H9 (cell line): ENCODE data around the gene DPY30. TPM values are rescaled to one million over a fixed set of nuclear protein-coding genes. Genes with fewer than 3 reads are reported as not detected.

ENCODE experiments used
- DNase-seq: peaks from one replicate; pipeline ENCODE4 v3.0.0-alpha.2; 2017
- H2AFZ ChIP-seq: one replicate; pipeline ENCODE4 v1.6.1; 2013; ENCODE audit warnings: mild to moderate bottlenecking, low read length, control low read depth, moderate library complexity
- H2AK5ac ChIP-seq: 2 replicates; pipeline ENCODE4 v1.6.1; 2013; ENCODE audit warnings: low read length, control low read depth, mixed read lengths; ENCODE audit not compliant: insufficient read length
- H2BK120ac ChIP-seq: one replicate; pipeline ENCODE4 v1.6.1; 2013; ENCODE audit warnings: low read depth, mild to moderate bottlenecking, low read length, control low read depth, inconsistent platforms; ENCODE audit not compliant: poor library complexity, severe bottlenecking
- H2BK12ac ChIP-seq: 2 replicates; pipeline ENCODE4 v1.6.1; 2013; ENCODE audit warnings: low read length, control low read depth, mixed read lengths, low read depth; ENCODE audit not compliant: insufficient read length
- H2BK15ac ChIP-seq: 2 replicates; pipeline ENCODE4 v1.6.1; 2013; ENCODE audit warnings: low read depth, low read length, control low read depth
- H2BK20ac ChIP-seq: one replicate; pipeline ENCODE4 v1.6.1; 2013; ENCODE audit warnings: low read depth, mild to moderate bottlenecking, low read length, control low read depth, inconsistent platforms; ENCODE audit not compliant: poor library complexity, severe bottlenecking
- H2BK5ac ChIP-seq: 2 replicates; pipeline ENCODE4 v1.6.1; 2013; ENCODE audit warnings: low read length, control low read depth, mixed read lengths; ENCODE audit not compliant: insufficient read length
- H3K14ac ChIP-seq: 2 replicates; pipeline ENCODE4 v1.6.1; 2013; ENCODE audit warnings: low read length, control low read depth; ENCODE audit not compliant: insufficient read depth
- H3K18ac ChIP-seq: 2 replicates; pipeline ENCODE4 v1.6.1; 2013; ENCODE audit warnings: low read depth, mild to moderate bottlenecking, mixed read lengths, low read length, control low read depth; ENCODE audit not compliant: insufficient read length
- H3K23ac ChIP-seq: 2 replicates; pipeline ENCODE4 v1.6.1; 2013; ENCODE audit warnings: low read length, control low read depth, mixed read lengths, low read depth; ENCODE audit not compliant: insufficient read length
- H3K23me2 ChIP-seq: 2 replicates; pipeline ENCODE4 v1.6.1; 2013; ENCODE audit warnings: low read depth, mild to moderate bottlenecking, mixed read lengths, low read length, control low read depth; ENCODE audit not compliant: insufficient read length, poor library complexity, severe bottlenecking
- H3K27ac ChIP-seq: 2 replicates; pipeline ENCODE4 v1.5.1; 2013; ENCODE audit warnings: low read length, control low read depth, mixed read lengths, low read depth; ENCODE audit not compliant: insufficient read length
- H3K27me3 ChIP-seq: 2 replicates; pipeline ENCODE4 v1.6.1; 2013; ENCODE audit warnings: low read length, control low read depth, inconsistent platforms; ENCODE audit not compliant: insufficient read depth
- H3K4ac ChIP-seq: 2 replicates; pipeline ENCODE4 v1.6.1; 2013; ENCODE audit warnings: low read depth, mild to moderate bottlenecking, control low read depth, inconsistent platforms, low read length, moderate library complexity
- H3K4me1 ChIP-seq: 2 replicates; pipeline ENCODE4 v1.6.1; 2013; ENCODE audit warnings: low read length, control low read depth, inconsistent platforms; ENCODE audit not compliant: insufficient read depth
- H3K4me2 ChIP-seq: 2 replicates; pipeline ENCODE4 v1.6.1; 2013; ENCODE audit warnings: low read length, control low read depth, mixed read lengths; ENCODE audit not compliant: insufficient read length, insufficient read depth
- H3K56ac ChIP-seq: 2 replicates; pipeline ENCODE4 v1.6.1; 2013; ENCODE audit warnings: low read depth, mild to moderate bottlenecking, mixed read lengths, low read length, control low read depth; ENCODE audit not compliant: insufficient read length
- H3K79me1 ChIP-seq: 2 replicates; pipeline ENCODE4 v1.6.1; 2013; ENCODE audit warnings: low read depth, mild to moderate bottlenecking, moderate library complexity, low read length, control low read depth, inconsistent platforms; ENCODE audit not compliant: insufficient read depth, poor library complexity, severe bottlenecking
- H3K79me2 ChIP-seq: 2 replicates; pipeline ENCODE4 v1.6.1; 2013; ENCODE audit warnings: low read length, control low read depth, inconsistent platforms; ENCODE audit not compliant: insufficient read depth
- H3K9ac ChIP-seq: 2 replicates; pipeline ENCODE4 v1.6.1; 2013; ENCODE audit warnings: low read length, control low read depth, mixed read lengths; ENCODE audit not compliant: insufficient read length; ENCODE audit errors: extremely low read depth
- H3K9me3 ChIP-seq: one replicate; pipeline ENCODE4 v1.6.1; 2013; ENCODE audit warnings: low read depth, low read length, inconsistent platforms; ENCODE audit not compliant: control insufficient read depth
- H3T11ph ChIP-seq: one replicate; pipeline ENCODE4 v1.6.1; 2013; ENCODE audit warnings: mild to moderate bottlenecking, low read length, control low read depth, inconsistent platforms
- H4K20me1 ChIP-seq: one replicate; pipeline ENCODE4 v1.6.1; 2013; ENCODE audit not compliant: control insufficient read depth, insufficient read length, insufficient read depth
- H4K5ac ChIP-seq: 2 replicates; pipeline ENCODE4 v1.6.1; 2013; ENCODE audit warnings: low read depth, mild to moderate bottlenecking, mixed read lengths, low read length, control low read depth; ENCODE audit not compliant: insufficient read length
- H4K8ac ChIP-seq: replicated peaks from 2 replicates; pipeline ENCODE4 v1.6.1; 2013; ENCODE audit warnings: low read length, control low read depth, mixed read lengths, low read depth; ENCODE audit not compliant: insufficient read length
- H4K91ac ChIP-seq: 2 replicates; pipeline ENCODE4 v1.6.1; 2013; ENCODE audit warnings: low read depth, mild to moderate bottlenecking, moderate library complexity, mixed read lengths, low read length, control low read depth; ENCODE audit not compliant: insufficient read length
- H3K27ac Mint-ChIP-seq, 3 experiments: 2 replicates in 2 of 3; 3 replicates in 1 of 3; pipeline ENCODE4 v1.8.0; 2020 to 2021; ENCODE audit warnings: mixed read lengths in 3 of 3, mild to moderate bottlenecking in 1 of 3, moderate library complexity in 1 of 3
- H3K27me3 Mint-ChIP-seq: 2 replicates; pipeline ENCODE4 v1.8.0; 2021; ENCODE audit warnings: low read depth, mild to moderate bottlenecking, moderate library complexity, mixed read lengths
- H3K36me3 Mint-ChIP-seq, 3 experiments: 2 replicates in 2 of 3; 3 replicates in 1 of 3; pipeline ENCODE4 v1.8.0; 2020 to 2021; ENCODE audit warnings: low read depth in 3 of 3, mixed read lengths in 3 of 3; ENCODE audit not compliant: insufficient read depth in 1 of 3
- H3K4me1 Mint-ChIP-seq, 2 experiments: 2 replicates each; pipeline ENCODE4 v1.8.0; 2020; ENCODE audit warnings: mixed read lengths in 2 of 2
- H3K4me3 Mint-ChIP-seq, 2 experiments: 2 replicates in 1 of 2; 3 replicates in 1 of 2; pipeline ENCODE4 v1.8.0; 2020 to 2021; ENCODE audit warnings: mild to moderate bottlenecking in 2 of 2, mixed read lengths in 2 of 2, moderate library complexity in 1 of 2
- H3K9me3 Mint-ChIP-seq, 2 experiments: 2 replicates in 1 of 2; 3 replicates in 1 of 2; pipeline ENCODE4 v1.8.0; 2020; ENCODE audit warnings: mild to moderate bottlenecking in 2 of 2, mixed read lengths in 2 of 2, moderate library complexity in 1 of 2
- WGBS: extraction: QIAGEN DNeasy Blood & Tissue Kit; methylation state at CpG from one replicate; pipeline ENCODE4 v1.1.7; 2013; ENCODE audit warnings: missing lambda C conversion rate, low lambda C conversion rate, mixed read lengths; ENCODE audit not compliant: insufficient read length; ENCODE audit errors: extremely low coverage; 5-methylcytosine and 5-hydroxymethylcytosine counted together
- total RNA-seq: library from RNA; stranded (reverse); gene quantifications from 2 replicates; pipeline ENCODE4 v1.2.1, GENCODE V29; 2021
- TF ChIP-seq, protein P1 (sequence below): fragments of 200-600 bp; sonication (generic); conservative IDR thresholded peaks from 3 replicates; pipeline ENCODE4 v1.8.0; 2021; ENCODE audit warnings: antibody characterized with exemption, mild to moderate bottlenecking

The DPY30 gene
- total RNA-seq, 1 experiment from 2014 or later = 148 TPM

DNA sequence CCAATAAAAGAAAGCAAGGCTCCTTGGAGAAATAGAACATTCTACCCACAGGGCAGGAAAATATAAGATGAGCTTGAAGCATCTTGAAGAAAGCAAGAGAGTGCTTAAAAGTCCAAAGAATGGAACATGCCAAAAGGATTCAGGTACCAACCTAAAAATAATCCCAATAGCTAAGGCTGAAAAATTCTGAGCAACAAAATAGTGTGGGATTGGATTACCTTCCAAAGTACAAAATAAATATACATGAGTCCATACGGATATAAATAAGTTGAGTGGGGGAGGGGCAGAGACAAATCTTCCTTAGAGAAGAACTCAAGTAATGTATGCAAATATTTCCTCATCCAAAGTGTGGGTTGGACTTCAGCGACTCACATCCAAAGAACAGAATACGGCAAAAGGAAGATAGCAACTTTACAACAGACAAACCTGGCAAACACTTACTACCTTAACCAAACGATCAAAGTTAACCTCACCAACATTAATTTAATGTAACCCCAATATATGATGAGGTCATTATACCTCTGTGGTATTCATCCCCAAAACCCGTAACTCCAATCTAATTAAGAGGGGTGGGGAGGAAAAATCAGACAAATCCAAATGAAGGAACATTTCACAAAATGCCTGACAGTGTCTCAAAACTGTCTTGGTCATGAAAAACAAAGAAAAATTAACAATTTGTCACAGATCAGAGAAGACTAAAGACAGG is 55.7 kb downstream of the DPY30 start:
- Histone ChIP-seq H3K23ac (no peak overlapping the region), H3K27ac (no peak overlapping the region), H2AK5ac (no peak overlapping the region), H2BK120ac (no peak overlapping the region), H3K79me1 (peaks cover 12% of the 10 kb centered on the region), H4K91ac (no peak overlapping the region), H2AFZ (no peak overlapping the region), H3K56ac (no peak overlapping the region), H3K4me2 (no peak overlapping the region), H2BK20ac (no peak overlapping the region), H4K8ac (no peak overlapping the region), H2BK5ac (no peak overlapping the region), H3T11ph (no peak overlapping the region), H3K23me2 (no peaks in the 10 kb centered on the region), H4K5ac (no peak overlapping the region), H3K18ac (no peak overlapping the region), H3K4ac (no peak overlapping the region), H2BK15ac (no peak overlapping the region), H3K27me3 (no peaks in the 10 kb centered on the region), H3K9ac (no peak overlapping the region), H3K9me3 (no peaks in the 10 kb centered on the region), H2BK12ac (no peak overlapping the region), H3K14ac (no peak overlapping the region), H3K79me2 (peaks cover 3% of the 10 kb centered on the region; the same call in 1 of the 2 replicates), H3K4me1 (peaks cover 3% of the 10 kb centered on the region; the same call in 1 of the 2 replicates), H4K20me1 (no peaks in the 10 kb centered on the region)
- TF ChIP-seq, protein P1, sequence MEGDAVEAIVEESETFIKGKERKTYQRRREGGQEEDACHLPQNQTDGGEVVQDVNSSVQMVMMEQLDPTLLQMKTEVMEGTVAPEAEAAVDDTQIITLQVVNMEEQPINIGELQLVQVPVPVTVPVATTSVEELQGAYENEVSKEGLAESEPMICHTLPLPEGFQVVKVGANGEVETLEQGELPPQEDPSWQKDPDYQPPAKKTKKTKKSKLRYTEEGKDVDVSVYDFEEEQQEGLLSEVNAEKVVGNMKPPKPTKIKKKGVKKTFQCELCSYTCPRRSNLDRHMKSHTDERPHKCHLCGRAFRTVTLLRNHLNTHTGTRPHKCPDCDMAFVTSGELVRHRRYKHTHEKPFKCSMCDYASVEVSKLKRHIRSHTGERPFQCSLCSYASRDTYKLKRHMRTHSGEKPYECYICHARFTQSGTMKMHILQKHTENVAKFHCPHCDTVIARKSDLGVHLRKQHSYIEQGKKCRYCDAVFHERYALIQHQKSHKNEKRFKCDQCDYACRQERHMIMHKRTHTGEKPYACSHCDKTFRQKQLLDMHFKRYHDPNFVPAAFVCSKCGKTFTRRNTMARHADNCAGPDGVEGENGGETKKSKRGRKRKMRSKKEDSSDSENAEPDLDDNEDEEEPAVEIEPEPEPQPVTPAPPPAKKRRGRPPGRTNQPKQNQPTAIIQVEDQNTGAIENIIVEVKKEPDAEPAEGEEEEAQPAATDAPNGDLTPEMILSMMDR = no peak
- WGBS = no CpG with 5 or more reads among the region's 5 CpGs
- Mint-ChIP-seq H3K4me1 (peaks cover 12 to 14% of the 10 kb centered on the region in 2 experiments), H3K9me3 (no peaks in the 10 kb centered on the region), H3K27me3 (no peaks in the 10 kb centered on the region), H3K36me3 (peaks cover 0 to 2% (median 0%) of the 10 kb centered on the region in 3 experiments; a peak in 2 of 7 replicates), H3K27ac (peak overlapping the region in 1 of 3 experiments; percentile 5; a peak in 1 of 7 replicates), H3K4me3 (no peak overlapping the region)
- DNase-seq = no peak
